NCI-H187 treated with DMSO at 0.1 percent for 48 hours (cell line): ENCODE measurements around the gene NEK3.
"Not testable (repeated sequence)": the region's sequence is repeated elsewhere in the genome, so short reads cannot be mapped to it uniquely, and the experiment has no call there.

ENCODE experiments used
- DNase-seq: peaks from one replicate; lab custom pipeline; 2025; lab: John Stamatoyannopoulos, UW

NEK3 gene

GRCh38 chr13:52118595-52118994, 40.8 kb downstream of the NEK3 start:
- DNase-seq: no peak

GRCh38 chr13:52118095-52118494, 41.3 kb downstream of the NEK3 start:
- no peak for DNase-seq

- DNase-seq: no peak
Observed at GRCh38 chr13:52112591-52112990, 46.8 kb downstream of the NEK3 start.

GRCh38 chr13:52109116-52109670, 50.2 kb downstream of the NEK3 start:
- DNase-seq: no peak

- DNase-seq: no peak
Observed at GRCh38 chr13:52105841-52106240, 53.6 kb downstream of the NEK3 start.

- DNase-seq: no peak
Observed at GRCh38 chr13:52104624-52105023, 54.8 kb downstream of the NEK3 start.

GRCh38 chr13:52103386-52103785, 56.0 kb downstream of the NEK3 start:
- no peak for DNase-seq

- not testable (repeated sequence) for DNase-seq
Observed at GRCh38 chr13:52102423-52102822, 57.0 kb downstream of the NEK3 start.

- DNase-seq: no peak
Observed at GRCh38 chr13:52097197-52097596, 62.2 kb downstream of the NEK3 start.

- no peak for DNase-seq
Observed at GRCh38 chr13:52096748-52097147, 62.6 kb downstream of the NEK3 start.

GRCh38 chr13:52096062-52096461, 63.3 kb downstream of the NEK3 start:
- DNase-seq: no peak

- DNase-seq: no peak
Observed at GRCh38 chr13:52092087-52092486, 67.3 kb downstream of the NEK3 start.

- no peak for DNase-seq
Observed at GRCh38 chr13:52091473-52091872, 67.9 kb downstream of the NEK3 start.

GRCh38 chr13:52085421-52085820, 74.0 kb downstream of the NEK3 start:
- no peak for DNase-seq

- not testable (repeated sequence) for DNase-seq
Observed at GRCh38 chr13:52084981-52085380, 74.4 kb downstream of the NEK3 start.
